NT2/D1 (cell line): ENCODE results near the gene FOXP4.

Experiments
- DNase-seq: peaks from one replicate; pipeline ENCODE4 v3.0.0-alpha.2; 2011; ENCODE audit warnings: low read depth, low spot score
- H3K27me3 ChIP-seq: 2 replicates; pipeline ENCODE4 v1.6.0; 2011; ENCODE audit warnings: mild to moderate bottlenecking; ENCODE audit not compliant: insufficient read length, insufficient read depth
- H3K36me3 ChIP-seq: 2 replicates; pipeline ENCODE4 v1.6.1; 2011; ENCODE audit warnings: mild to moderate bottlenecking, low read length, mixed read lengths; ENCODE audit not compliant: insufficient read depth, insufficient read length
- H3K4me1 ChIP-seq: 2 replicates; pipeline ENCODE4 v1.5.1; 2011; ENCODE audit not compliant: insufficient read depth, insufficient read length
- H3K4me3 ChIP-seq: 2 replicates; pipeline ENCODE4 v1.5.1; 2011; ENCODE audit warnings: low read depth; ENCODE audit not compliant: insufficient read length
- H3K9ac ChIP-seq: 2 replicates; pipeline ENCODE4 v1.6.0; 2011; ENCODE audit warnings: low read depth; ENCODE audit not compliant: insufficient read length
- H3K9me3 ChIP-seq: 2 replicates; pipeline ENCODE4 v1.5.1; 2011; ENCODE audit warnings: mild to moderate bottlenecking, low read length; ENCODE audit not compliant: insufficient read depth
- SUZ12 ChIP-seq: IDR thresholded peaks from 2 replicates; pipeline ENCODE4 v1.6.1; 2011; ENCODE audit not compliant: insufficient read length, insufficient read depth; ENCODE audit errors: extremely low read depth
- YY1 ChIP-seq: IDR thresholded peaks from 2 replicates; pipeline ENCODE4 v1.6.1; 2011; ENCODE audit not compliant: insufficient read length, insufficient read depth
- ZNF274 ChIP-seq: IDR thresholded peaks from 2 replicates; pipeline ENCODE4 v1.6.1; 2011; ENCODE audit warnings: mild to moderate bottlenecking, low read depth, low read length

The FOXP4 gene

DNA sequence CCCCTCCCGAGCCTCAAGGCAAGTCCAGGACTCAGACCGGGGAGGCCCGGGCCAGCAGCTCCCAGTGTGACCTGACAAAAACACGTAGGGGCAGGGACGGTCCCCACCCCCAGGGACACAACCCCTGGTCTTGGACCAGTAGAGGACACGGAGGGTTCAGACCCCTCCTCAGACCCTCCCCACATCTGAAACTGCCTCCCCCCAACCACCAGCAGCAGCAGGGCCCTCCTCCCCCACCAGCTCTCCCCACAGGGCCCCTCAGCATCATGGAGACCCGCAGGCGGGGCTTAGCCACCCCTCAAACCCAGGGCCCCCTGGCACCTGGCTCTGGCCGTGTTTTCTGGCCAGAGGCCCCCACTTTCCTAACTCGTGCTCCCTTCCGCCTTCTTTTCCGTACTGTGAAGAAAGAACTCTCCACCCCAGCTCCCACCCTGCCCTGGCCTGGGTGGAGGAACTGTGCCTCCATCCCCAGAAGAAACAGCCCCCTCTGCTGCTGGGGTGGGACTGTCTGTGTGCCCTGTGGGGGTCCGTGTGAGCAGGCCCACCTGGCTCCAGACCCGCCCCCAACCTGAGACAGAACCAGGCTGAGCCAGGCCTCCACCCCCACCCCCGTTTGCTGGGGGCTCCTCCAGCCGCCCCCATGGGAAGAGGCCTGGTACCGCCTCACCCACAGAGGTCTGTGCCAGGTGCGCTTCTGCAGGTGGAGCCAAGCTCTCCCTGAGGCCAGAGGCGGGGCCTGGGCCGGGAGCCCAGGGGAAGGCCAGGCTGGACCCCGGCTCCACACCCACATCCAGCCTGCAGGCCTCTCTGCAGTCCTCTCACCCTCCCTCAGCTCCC, 53.1 kb downstream of the FOXP4 start:
- DNase-seq = no peak
- Histone ChIP-seq H3K9ac (no peak overlapping the region), H3K36me3 (peaks cover 4% of the 10 kb centered on the region), H3K27me3 (no peaks in the 10 kb centered on the region), H3K4me3 (no peak overlapping the region), H3K4me1 (peaks cover 12% of the 10 kb centered on the region), H3K9me3 (no peaks in the 10 kb centered on the region)
- TF ChIP-seq SUZ12 = no peak
- no peak for TF ChIP-seq ZNF274
- no peak for TF ChIP-seq YY1

- no peak overlapping the region for H3K4me3 ChIP-seq
- DNase-seq = no peak
- peaks cover 3% of the 10 kb centered on the region for H3K36me3 ChIP-seq
- no peak overlapping the region for H3K9ac ChIP-seq
- TF ChIP-seq YY1 = no peak
- TF ChIP-seq SUZ12 = no peak
- no peak for TF ChIP-seq ZNF274
- peaks cover 12% of the 10 kb centered on the region for H3K4me1 ChIP-seq
- no peaks in the 10 kb centered on the region for H3K27me3 ChIP-seq
- no peaks in the 10 kb centered on the region for H3K9me3 ChIP-seq
These were observed 53.8 kb downstream of the FOXP4 start for GRCh38 chr6:41599852-41600445.

DNA sequence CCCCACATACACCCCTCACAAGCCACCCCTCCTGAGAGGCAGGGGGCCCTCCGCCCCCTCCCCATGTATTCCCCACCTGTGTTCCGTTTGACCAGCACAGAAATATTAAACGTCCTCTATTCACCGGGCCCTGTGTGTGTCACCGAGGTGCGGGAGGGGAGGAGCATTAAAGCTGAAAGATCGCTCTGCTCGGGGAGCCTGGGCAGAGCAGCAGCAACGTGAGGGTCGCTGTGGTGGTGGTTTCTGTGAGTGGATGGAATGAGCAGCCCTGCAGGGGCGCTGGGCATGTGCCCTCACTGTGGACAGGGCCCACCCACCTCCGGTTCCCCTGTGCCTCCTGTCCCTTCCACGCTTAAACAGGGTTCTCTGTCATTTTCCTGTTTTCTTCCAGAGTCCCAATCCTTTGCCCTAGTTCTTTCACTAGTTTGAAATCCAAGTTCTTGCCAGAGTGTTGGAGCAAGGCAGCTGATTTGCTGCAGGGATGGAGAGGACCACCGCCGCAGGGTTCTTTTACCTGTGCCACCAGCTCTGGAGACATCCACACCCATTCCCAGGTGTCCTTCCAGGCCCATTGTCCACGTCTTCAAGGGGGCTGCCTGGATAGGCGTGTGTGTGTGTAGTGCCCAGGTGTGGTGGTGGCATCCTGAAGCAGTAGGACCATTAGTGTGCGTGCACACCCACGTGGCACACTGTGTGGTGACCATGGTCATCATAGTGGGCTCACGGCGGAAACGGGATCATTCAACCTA, 54.5 kb downstream of the FOXP4 start:
- H3K4me3 ChIP-seq = no peak overlapping the region
- H3K27me3 ChIP-seq = no peaks in the 10 kb centered on the region
- TF ChIP-seq ZNF274 (no peak), SUZ12 (no peak), YY1 (no peak)
- no peaks in the 10 kb centered on the region for H3K36me3 ChIP-seq
- DNase-seq = no peak
- peaks cover 12% of the 10 kb centered on the region for H3K4me1 ChIP-seq
- no peak overlapping the region for H3K9ac ChIP-seq
- no peaks in the 10 kb centered on the region for H3K9me3 ChIP-seq

DNA sequence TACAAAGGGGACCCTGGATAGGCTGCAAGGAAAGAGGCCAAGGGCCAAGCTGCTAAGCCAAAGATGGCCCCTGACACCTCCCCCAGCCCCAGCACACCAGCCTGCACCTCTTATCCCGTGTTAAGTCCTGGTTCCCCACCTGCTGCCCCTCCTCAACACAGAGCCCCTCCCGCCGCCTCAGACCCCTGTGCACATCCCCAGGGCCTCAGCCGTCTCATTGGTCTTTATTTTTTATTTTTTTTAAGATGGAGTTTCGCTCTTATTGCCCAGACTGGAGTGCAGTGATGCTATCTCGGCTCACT, 55.0 kb downstream of the FOXP4 start:
- H3K4me1 ChIP-seq = peaks cover 11% of the 10 kb centered on the region

GRCh38 chr6:41602422-41602743, 56.2 kb downstream of the FOXP4 start:
- TF ChIP-seq YY1 (no peak), ZNF274 (no peak), SUZ12 (no peak)
- Histone ChIP-seq H3K9ac (no peak overlapping the region), H3K36me3 (no peaks in the 10 kb centered on the region), H3K4me3 (no peak overlapping the region), H3K9me3 (no peaks in the 10 kb centered on the region), H3K27me3 (no peaks in the 10 kb centered on the region), H3K4me1 (peaks cover 3% of the 10 kb centered on the region)
- DNase-seq = no peak

More for the DNA sequence above, 55.0 kb downstream of the FOXP4 start:
- TF ChIP-seq ZNF274 (no peak), YY1 (no peak), SUZ12 (no peak)
- Histone ChIP-seq H3K9ac (no peak overlapping the region), H3K4me3 (no peak overlapping the region), H3K36me3 (no peaks in the 10 kb centered on the region), H3K9me3 (no peaks in the 10 kb centered on the region), H3K27me3 (no peaks in the 10 kb centered on the region)
- DNase-seq = no peak

DNA sequence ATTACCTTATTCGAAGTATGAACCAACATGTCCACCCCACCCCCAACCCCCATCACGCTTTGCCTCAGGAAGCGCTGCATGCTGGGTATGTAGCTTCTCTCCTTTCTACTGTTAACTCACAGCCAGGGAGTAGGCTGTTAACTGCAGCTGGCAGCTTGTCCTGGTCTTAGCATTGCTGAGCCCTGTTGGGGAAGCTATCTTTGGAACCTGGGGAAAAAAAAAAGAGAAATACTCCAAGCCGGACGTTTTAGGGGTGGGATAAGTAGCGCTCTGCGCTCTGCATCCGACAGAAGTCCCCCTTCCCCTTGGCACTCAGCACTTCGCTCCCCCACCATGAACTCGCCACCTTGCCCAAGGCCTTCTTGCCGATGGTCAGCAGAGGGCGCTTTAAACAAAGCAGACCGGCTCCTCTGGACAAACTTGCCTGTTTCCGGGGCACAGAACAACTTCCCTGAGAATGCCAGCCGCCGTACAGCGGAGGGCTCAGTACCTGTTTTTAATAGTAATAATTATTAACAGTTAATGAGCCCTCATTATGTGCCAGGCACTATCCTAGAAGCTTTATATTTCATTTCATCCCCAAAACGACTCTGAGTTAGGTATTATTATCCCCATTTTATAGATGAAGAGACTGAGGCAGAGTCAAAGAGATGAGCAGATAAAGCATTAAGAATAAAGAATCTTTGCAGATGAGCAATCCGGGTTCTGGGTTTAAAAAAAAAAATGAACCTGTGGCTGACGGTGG, 56.9 kb downstream of the FOXP4 start:
- Histone ChIP-seq H3K36me3 (no peaks in the 10 kb centered on the region), H3K9ac (peak overlapping the region; percentile 61), H3K27me3 (no peaks in the 10 kb centered on the region), H3K9me3 (no peaks in the 10 kb centered on the region), H3K4me1 (no peaks in the 10 kb centered on the region), H3K4me3 (no peak overlapping the region)
- TF ChIP-seq YY1 (no peak), ZNF274 (no peak), SUZ12 (no peak)
- DNase-seq = peak; percentile 74

GRCh38 chr6:41604006-41604405, 57.8 kb downstream of the FOXP4 start:
- H3K27me3 ChIP-seq = no peaks in the 10 kb centered on the region
- no peak overlapping the region for H3K9ac ChIP-seq
- no peak for TF ChIP-seq YY1
- TF ChIP-seq ZNF274 = no peak
- TF ChIP-seq SUZ12 = no peak
- no peaks in the 10 kb centered on the region for H3K9me3 ChIP-seq
- no peak overlapping the region for H3K4me3 ChIP-seq
- DNase-seq = no peak
- H3K36me3 ChIP-seq = no peaks in the 10 kb centered on the region
- H3K4me1 ChIP-seq = peaks cover 2% of the 10 kb centered on the region
